Tibial nerve (tissue), 3 donors: Measurements from ENCODE around the gene HOXB2.

Experiments used
- POLR2A ChIP-seq, 2 donors: fragments of 450-650 bp; IDR thresholded peaks; one replicate each; pipeline ENCODE4 v1.6.1; 2017; ENCODE audit warnings: antibody characterized with exemption in 2 of 2, mild to moderate bottlenecking in 2 of 2, moderate library complexity in 2 of 2
- TF ChIP-seq, protein P1 (sequence below), 5 experiments: fragments of 200-600 bp in 3 of 5; fragments of 450-650 bp in 2 of 5; sonication (generic) in 3 of 5; IDR thresholded peaks; one replicate each; pipeline ENCODE4 v1.5.1; 2016 to 2019; ENCODE audit warnings: antibody characterized with exemption in 5 of 5, mild to moderate bottlenecking in 3 of 5, moderate library complexity in 2 of 5

DNA sequence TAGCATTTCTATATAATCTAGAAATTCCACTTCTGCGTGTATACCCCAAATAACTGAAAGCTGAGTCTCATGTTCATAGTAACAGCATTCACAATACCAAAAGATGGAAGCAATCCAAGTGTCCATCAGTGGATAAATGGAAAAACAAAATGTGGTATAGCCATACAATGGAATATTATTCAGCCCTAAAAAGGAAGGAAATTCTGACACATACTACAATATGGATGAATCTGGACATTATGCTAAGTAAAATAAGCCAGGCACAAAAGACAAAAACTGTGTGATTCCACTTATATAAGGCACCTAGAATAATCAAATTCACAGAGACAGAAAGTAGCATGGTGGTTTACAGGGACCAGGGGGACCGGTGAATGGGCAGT, 34.5 kb downstream of the HOXB2 start:
- TF ChIP-seq POLR2A (IDR thresholded peaks at IDR 0.05): no peak
- TF ChIP-seq, protein P1, sequence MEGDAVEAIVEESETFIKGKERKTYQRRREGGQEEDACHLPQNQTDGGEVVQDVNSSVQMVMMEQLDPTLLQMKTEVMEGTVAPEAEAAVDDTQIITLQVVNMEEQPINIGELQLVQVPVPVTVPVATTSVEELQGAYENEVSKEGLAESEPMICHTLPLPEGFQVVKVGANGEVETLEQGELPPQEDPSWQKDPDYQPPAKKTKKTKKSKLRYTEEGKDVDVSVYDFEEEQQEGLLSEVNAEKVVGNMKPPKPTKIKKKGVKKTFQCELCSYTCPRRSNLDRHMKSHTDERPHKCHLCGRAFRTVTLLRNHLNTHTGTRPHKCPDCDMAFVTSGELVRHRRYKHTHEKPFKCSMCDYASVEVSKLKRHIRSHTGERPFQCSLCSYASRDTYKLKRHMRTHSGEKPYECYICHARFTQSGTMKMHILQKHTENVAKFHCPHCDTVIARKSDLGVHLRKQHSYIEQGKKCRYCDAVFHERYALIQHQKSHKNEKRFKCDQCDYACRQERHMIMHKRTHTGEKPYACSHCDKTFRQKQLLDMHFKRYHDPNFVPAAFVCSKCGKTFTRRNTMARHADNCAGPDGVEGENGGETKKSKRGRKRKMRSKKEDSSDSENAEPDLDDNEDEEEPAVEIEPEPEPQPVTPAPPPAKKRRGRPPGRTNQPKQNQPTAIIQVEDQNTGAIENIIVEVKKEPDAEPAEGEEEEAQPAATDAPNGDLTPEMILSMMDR (IDR thresholded peaks at IDR 0.05): no peak
